Measurements from ENCODE around the gene KRTAP4-16.

Gene KRTAP4-16

DNA sequence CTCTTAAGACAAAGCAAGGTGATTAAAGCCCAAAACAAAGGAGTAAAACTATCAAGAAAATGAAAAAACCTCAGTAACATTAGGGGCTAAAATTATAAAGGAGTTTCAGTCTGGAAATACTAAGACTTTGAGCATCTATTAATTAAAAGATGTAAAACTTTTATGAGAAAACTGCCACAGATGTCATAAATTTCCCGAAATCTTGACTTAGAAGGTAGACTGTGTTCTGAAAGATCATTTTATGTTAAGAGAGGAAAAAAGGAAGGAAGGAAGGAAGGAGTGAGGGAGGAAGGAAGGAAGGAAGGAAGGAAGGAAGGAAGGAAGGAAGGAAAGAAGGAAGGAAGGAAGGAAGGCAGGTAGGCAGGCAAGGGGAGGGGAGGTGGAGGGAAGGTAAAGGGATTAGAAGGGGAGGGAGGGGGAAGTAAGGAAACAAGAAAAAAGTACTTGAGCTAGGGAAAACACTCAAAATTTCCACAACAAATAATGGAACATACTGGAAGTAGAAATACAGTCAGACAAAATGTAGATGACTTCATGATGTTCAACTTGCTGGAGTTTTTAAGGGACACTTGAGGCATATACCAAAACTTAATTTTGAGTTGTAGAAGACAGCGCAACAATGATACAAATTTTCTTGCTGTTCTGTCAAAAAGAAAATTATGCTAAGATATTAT is 45.7 kb upstream of the KRTAP4-16 start:
- H3K9me2 ChIP-seq (ENCODE audit: low read depth, low read length): no peaks in the 10 kb centered on the region
- H3F3A ChIP-seq (ENCODE audit: insufficient read depth, low read length): no peaks in the 10 kb centered on the region
- no peak overlapping the region for H3K9ac ChIP-seq (ENCODE audit: low read length)
- H2AFZ ChIP-seq (ENCODE audit: low read length): no peak overlapping the region
- H3K27me3 ChIP-seq (ENCODE audit: insufficient read depth, low read length): no peaks in the 10 kb centered on the region
- no peaks in the 10 kb centered on the region; the same call in 1 of the 2 replicates for H3K36me3 ChIP-seq (ENCODE audit: insufficient read depth, low read length)
- no peak overlapping the region for H3K4me2 ChIP-seq (ENCODE audit: low read length)
- H4K20me1 ChIP-seq (ENCODE audit: insufficient read depth, low read length): no peaks in the 10 kb centered on the region
- TF ChIP-seq, protein P1, sequence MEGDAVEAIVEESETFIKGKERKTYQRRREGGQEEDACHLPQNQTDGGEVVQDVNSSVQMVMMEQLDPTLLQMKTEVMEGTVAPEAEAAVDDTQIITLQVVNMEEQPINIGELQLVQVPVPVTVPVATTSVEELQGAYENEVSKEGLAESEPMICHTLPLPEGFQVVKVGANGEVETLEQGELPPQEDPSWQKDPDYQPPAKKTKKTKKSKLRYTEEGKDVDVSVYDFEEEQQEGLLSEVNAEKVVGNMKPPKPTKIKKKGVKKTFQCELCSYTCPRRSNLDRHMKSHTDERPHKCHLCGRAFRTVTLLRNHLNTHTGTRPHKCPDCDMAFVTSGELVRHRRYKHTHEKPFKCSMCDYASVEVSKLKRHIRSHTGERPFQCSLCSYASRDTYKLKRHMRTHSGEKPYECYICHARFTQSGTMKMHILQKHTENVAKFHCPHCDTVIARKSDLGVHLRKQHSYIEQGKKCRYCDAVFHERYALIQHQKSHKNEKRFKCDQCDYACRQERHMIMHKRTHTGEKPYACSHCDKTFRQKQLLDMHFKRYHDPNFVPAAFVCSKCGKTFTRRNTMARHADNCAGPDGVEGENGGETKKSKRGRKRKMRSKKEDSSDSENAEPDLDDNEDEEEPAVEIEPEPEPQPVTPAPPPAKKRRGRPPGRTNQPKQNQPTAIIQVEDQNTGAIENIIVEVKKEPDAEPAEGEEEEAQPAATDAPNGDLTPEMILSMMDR (IDR thresholded peaks at IDR 0.05; ENCODE audit: low read length): no peak
- TF ChIP-seq EZH2 (IDR thresholded peaks at IDR 0.05; ENCODE audit: borderline replicate concordance, low read length): no peak
- no peak overlapping the region for H3K27ac ChIP-seq (ENCODE audit: low read depth, low read length, poor library complexity, severe bottlenecking)
- no peaks in the 10 kb centered on the region for H3K4me1 ChIP-seq (ENCODE audit: insufficient read depth, low read length, severe bottlenecking)
- no peaks in the 10 kb centered on the region for H3K9me3 ChIP-seq (ENCODE audit: low read length)
- H3K4me3 ChIP-seq (ENCODE audit: low read depth, low read length, poor library complexity, severe bottlenecking): no peak overlapping the region
- no peaks in the 10 kb centered on the region for H3K79me2 ChIP-seq (ENCODE audit: insufficient read depth, low read length)

DNA sequence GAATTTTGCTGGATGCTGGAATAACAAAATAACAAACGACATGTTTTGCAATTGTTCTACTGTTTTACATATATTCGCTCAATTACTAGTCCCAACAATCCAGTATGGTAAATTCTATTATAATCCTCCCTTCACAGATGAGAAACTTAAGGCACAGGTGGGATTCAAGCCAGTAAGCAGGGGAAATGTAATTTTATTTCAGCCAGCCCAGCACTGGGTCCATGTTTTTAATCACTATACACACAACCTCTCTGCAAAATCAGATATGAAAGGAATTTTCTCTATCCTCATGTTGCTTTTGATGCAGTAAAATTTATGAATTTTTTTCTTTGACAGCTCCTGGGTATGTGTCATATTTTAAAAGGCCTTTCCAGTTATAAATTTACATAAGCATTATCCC is 43.3 kb upstream of the KRTAP4-16 start:
- H3K27ac ChIP-seq (ENCODE audit: low read depth, low read length, poor library complexity, severe bottlenecking): no peak overlapping the region
- no peak overlapping the region for H3K4me2 ChIP-seq (ENCODE audit: low read length)
- no peak for TF ChIP-seq EZH2 (IDR thresholded peaks at IDR 0.05; ENCODE audit: borderline replicate concordance, low read length)
- TF ChIP-seq, protein P1 (IDR thresholded peaks at IDR 0.05; ENCODE audit: low read length): no peak
- H4K20me1 ChIP-seq (ENCODE audit: insufficient read depth, low read length): no peaks in the 10 kb centered on the region
- H3K27me3 ChIP-seq (ENCODE audit: insufficient read depth, low read length): no peaks in the 10 kb centered on the region
- no peak overlapping the region for H3K4me3 ChIP-seq (ENCODE audit: low read depth, low read length, poor library complexity, severe bottlenecking)
- no peaks in the 10 kb centered on the region; the same call in 1 of the 2 replicates for H3K36me3 ChIP-seq (ENCODE audit: insufficient read depth, low read length)
- H3K4me1 ChIP-seq (ENCODE audit: insufficient read depth, low read length, severe bottlenecking): no peaks in the 10 kb centered on the region
- no peaks in the 10 kb centered on the region for H3F3A ChIP-seq (ENCODE audit: insufficient read depth, low read length)
- H3K79me2 ChIP-seq (ENCODE audit: insufficient read depth, low read length): no peaks in the 10 kb centered on the region
- no peak overlapping the region for H3K9ac ChIP-seq (ENCODE audit: low read length)
- H2AFZ ChIP-seq (ENCODE audit: low read length): no peak overlapping the region
- H3K9me3 ChIP-seq (ENCODE audit: low read length): 0 out of 2 replicates have a peak, but pooled peaks cover 3% of the 10 kb centered on the region
- H3K9me2 ChIP-seq (ENCODE audit: low read depth, low read length): no peaks in the 10 kb centered on the region

DNA sequence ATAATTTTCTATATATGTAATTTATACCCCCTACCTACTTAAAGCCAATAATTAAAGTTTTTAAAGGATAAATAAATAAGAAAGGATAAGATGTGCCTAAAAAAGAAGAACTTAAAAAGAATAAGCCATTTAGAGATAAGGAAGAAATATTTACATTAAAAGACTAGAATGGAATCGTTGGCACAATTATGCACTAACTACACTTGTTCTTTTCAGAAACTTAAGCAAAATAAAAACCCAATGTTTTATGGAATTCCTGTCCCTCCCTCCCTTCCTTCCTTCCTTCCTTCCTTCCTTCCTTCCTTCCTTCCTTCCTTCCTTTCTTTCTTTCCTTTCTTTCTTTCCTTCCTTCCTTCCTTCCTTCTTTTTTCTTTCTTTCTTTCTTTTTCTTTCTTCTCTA is 42.8 kb upstream of the KRTAP4-16 start:
- H3K9me3 ChIP-seq (ENCODE audit: low read length): 0 out of 2 replicates have a peak, but pooled peaks cover 3% of the 10 kb centered on the region
- no peaks in the 10 kb centered on the region for H4K20me1 ChIP-seq (ENCODE audit: insufficient read depth, low read length)
- H3K27ac ChIP-seq (ENCODE audit: low read depth, low read length, poor library complexity, severe bottlenecking): no peak overlapping the region
- H3K36me3 ChIP-seq (ENCODE audit: insufficient read depth, low read length): no peaks in the 10 kb centered on the region; the same call in 1 of the 2 replicates
- no peak overlapping the region for H2AFZ ChIP-seq (ENCODE audit: low read length)
- H3K9ac ChIP-seq (ENCODE audit: low read length): no peak overlapping the region
- no peaks in the 10 kb centered on the region for H3K79me2 ChIP-seq (ENCODE audit: insufficient read depth, low read length)
- H3K9me2 ChIP-seq (ENCODE audit: low read depth, low read length): no peaks in the 10 kb centered on the region
- no peaks in the 10 kb centered on the region for H3F3A ChIP-seq (ENCODE audit: insufficient read depth, low read length)
- H3K27me3 ChIP-seq (ENCODE audit: insufficient read depth, low read length): no peaks in the 10 kb centered on the region
- TF ChIP-seq, protein P1 (IDR thresholded peaks at IDR 0.05; ENCODE audit: low read length): no peak
- no peak for TF ChIP-seq EZH2 (IDR thresholded peaks at IDR 0.05; ENCODE audit: borderline replicate concordance, low read length)
- H3K4me3 ChIP-seq (ENCODE audit: low read depth, low read length, poor library complexity, severe bottlenecking): no peak overlapping the region
- H3K4me2 ChIP-seq (ENCODE audit: low read length): no peak overlapping the region
- H3K4me1 ChIP-seq (ENCODE audit: insufficient read depth, low read length, severe bottlenecking): no peaks in the 10 kb centered on the region
